ENCODE results near the gene GLYR1.

GRCh38 chr16:4795181-4795827, 51.8 kb downstream of the GLYR1 start, which contains the start of gene SMIM22:
- TF ChIP-seq CTCF (IDR thresholded peaks at IDR 0.05) (no peak), EZH2phosphoT487 (IDR thresholded peaks at IDR 0.05) (no peak)
